NCI-H82 (cell line): Measurements from ENCODE around the gene KSR2.
"Not testable (repeated sequence)": the region's sequence is repeated elsewhere in the genome, so short reads cannot be mapped to it uniquely, and the experiment has no call there.

Experiments used
- DNase-seq: peaks from one replicate; lab custom pipeline; 2025; lab: John Stamatoyannopoulos, UW

KSR2 gene

DNA sequence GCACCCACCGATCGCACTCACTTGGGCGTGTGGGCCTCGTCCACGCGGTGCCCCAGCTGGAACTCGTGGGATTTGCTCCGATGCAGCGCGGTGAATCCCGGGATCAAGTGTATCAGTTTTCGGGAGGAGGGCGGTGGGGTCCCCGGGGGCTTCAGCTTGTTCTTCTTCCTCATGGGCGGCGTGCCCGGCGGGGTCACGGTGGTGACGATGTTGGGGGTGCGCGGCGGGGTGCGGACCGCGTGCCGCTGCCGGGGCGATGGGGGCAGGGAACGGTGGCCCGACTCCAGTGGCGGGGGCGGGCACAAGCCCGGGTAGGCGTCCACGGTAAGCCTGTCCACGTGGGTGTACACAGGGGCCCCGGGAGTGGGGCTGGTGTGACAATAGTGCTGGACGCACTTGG is 207.8 kb downstream of the KSR2 start:
- no peak for DNase-seq

DNA sequence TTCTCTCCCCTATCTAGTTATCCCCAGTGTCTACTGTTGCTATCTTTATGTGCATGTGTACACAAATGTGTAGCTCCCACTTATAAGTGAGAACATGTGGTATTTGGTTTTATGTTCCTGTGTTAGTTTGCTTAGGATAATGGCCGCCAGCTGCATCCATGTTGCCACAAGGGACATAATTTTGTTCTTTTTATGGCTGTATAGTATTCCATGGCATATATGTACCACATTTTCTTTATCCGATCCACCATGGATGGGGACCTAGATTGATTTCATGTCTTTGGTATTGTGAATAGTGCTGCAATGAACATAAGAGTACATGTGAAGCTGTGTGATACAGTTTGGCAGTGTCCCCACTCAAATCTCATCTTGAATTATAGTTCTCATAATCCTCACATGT is 218.1 kb downstream of the KSR2 start:
- no peak for DNase-seq

DNA sequence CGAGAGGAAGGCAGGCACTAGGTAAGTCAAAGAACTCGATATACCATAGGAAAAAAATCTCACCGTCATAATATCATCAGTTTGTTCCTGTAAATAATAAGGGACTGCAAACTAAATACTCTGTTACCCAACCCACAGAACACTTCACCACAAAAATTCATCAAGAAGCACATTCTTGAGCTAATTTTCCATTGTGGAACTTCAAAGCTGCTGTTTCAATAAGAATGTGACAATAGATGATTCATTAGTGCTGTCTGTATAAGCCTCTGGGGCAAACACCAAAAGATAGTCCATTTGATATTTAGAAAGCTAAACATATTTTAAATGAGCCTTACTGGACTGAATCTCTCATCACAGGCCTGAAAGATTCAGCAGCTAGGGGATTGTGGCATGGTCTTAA is 219.4 kb downstream of the KSR2 start:
- DNase-seq: no peak

DNA sequence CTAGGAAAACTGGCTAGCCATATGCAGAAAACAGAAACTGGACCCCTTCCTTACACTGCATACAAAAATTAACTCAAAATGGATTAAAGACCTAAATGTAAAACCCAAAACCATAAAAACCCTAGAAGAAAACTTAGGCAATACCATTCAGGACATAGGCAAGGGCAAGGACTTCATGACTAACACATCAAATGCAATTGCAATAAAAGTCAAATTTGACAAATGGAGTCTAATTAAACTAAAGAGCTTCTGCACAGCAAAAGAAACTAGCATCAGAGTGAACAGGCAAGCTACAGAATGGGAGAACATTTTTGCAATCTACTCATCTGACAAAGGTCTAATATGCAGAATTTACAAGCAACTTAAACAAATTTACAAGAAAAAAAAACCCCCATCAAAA is 222.4 kb downstream of the KSR2 start:
- DNase-seq: not testable (repeated sequence)

DNA sequence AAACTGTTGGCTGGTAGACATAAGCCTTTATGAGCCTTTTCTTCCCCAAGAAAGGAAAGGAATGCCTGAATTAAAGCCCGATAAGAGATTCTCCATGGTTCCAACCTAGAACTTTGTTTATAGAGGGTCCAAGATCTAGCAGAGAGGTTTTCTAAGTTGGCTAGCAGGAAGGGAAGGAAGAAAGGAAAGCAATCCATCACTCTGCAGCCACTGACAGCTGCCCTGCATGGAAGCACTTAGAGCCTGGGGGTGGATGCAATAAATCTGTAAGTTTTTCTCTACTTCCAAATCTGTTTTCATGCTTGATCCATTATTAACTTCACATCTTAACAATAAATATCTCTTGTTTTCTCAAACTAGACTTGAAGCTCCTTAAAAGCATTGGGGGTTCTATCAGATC is 224.4 kb downstream of the KSR2 start:
- DNase-seq: no peak

DNA sequence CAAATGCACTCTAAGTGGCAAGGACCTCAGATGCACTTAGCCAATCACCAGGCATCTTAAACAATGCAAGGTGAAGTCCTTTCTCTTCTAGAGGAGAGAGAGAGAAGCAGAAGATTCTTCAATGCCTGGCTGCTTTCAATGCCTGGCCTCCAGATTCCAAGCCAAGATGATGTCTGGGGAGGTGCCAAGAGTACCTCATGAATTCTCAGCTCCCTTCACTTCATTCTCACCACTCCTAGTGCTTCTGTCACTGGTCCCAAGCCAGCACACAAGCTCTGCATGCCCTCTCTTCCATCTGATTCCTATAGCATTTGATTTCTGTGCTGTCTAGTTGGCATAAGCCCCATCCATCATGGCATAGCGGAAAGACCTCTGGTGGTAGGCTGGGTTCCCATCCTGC is 225.0 kb downstream of the KSR2 start:
- no peak for DNase-seq

DNA sequence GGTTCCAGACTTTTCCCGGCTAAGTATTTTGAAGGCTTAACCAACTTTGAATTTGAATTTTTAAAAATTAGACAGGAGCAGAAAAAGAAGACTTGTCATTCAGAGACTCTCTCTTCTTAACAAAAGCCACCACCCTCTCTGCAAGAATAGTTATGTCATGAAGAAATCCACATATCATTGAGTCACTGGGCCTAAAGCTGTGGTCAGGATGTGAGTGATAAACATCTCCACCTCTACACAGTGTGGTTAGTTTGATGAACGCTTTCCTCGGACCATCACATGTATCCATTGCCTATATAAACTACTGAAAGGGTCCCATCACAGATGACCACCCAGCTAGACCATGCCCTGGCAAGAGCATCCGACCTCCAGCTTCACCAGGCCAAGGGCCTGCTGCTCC is 226.1 kb downstream of the KSR2 start:
- DNase-seq: no peak

DNA sequence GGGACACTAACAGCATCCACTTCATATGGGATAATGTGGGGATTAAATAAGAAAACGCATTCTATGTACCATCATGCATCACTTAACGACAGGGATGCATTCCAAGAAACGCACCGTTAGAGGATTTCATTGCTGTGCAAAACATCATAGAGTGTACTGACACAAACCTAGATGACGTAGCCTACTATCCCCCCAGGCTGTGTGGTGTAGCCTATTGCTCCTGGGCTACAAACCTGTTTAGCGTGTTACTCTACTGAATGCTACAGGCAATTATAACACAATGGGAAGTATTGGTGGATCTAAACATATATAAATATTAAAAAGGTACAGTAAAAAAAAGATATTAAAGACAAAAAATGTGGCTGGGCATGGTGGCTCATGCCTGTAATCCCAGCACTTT is 230.6 kb downstream of the KSR2 start:
- DNase-seq: no peak

DNA sequence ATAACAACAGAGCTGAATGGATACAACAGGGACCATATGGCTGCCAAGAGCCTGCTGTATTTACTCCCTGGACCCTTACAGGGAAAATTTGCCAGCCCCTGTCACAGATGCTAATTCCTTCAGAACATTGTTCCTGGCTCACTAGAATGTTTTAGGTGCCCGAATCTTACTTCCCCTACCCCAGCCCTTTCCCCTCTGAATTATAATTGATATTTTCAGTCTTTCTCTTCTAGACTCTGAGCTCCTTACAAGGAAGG is 235.3 kb downstream of the KSR2 start:
- DNase-seq: no peak

DNA sequence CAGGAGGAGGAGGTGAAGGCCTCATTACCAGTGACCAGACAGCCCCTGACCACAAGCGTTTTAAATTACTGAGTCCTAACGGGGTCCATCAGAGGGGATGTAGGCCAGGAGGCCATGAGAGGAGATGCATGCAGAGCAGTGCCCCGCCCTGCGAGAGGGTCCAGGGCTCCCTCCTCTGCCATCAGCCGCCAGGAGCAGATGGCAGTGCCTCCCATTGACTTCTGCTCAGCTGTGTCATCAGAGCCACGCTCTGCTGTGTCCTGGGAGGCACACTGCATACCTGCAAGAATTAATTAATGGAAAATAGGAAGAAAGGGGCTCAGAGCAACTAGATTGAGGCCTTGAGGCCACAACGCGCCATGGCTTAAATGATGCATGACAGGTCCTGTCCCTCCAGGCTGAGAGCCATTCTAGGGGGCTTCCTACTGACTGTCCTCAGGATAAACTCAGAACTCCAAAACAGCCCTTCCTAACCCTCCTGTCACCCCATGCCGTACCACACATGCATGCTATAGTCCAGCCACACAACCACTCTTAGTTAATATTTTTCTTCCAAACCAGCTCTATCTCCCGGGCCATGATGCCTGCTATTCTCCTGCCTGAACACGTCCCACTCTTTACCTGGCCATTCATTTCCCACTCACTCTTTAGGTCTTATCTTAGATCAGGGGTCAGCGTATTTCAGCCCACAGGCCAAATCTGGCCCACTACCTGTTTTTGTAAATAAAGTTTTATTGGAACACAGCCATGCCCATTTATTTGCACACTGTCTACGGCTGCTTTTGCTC is 235.8 kb downstream of the KSR2 start:
- DNase-seq: no peak

DNA sequence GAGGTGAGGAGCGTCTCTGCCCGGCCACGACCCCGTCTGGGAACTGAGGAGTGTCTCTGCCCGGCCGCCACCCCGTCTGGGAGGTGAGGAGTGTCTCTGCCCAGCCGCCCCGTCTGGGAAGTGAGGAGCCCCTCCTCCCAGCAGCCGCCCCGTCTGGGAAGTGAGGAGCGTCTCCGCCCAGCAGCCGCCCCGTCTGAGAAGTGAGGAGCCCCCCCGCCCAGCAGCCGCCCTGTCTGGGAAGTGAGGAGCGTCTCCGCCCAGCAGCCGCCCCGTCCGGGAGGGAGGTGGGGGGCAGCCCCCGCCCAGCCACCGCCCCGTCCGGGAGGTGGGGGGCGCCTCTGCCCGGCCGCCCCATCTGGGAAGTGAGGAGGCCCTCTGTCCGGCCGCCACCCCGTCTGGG is 237.7 kb downstream of the KSR2 start:
- DNase-seq: not testable (repeated sequence)

DNA sequence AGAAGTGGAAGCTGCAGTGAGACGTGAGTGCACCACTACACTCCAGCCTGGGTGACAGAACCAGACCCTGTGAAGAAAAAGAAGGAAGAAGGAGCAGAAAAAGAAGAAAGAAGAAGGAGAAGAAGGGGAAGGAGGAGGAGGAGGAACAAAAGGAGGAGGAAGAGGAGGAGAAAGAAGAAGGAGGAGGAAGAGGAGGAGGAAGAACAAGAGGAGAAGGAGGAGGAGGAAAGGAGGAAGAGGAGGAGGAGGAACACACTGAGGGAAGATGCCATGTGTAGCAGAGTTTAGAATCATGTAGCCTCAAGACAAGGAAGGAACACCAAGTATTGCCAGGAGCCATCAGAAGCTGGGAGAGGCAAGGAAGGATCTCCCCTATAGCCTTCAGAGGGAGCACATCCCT is 241.5 kb downstream of the KSR2 start:
- no peak for DNase-seq

DNA sequence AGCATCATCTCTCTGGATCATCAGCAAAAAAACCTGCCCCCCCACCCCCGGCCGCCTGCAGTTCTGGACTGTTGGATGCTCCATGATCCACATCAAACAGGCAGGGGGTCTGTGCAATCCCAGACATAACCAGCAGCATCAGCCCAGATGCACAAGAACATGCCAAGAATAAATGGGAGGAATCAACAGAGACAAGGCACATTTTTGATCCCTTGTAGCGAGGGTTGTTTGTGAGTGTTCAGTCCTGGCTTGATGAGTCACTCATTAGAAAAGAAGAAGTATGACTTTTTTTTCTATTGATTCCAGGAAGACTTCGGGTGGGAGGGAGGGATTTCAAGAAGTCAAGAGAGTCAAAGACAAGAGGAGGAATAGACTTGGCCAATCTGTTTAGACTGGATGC is 244.2 kb downstream of the KSR2 start:
- DNase-seq: no peak

DNA sequence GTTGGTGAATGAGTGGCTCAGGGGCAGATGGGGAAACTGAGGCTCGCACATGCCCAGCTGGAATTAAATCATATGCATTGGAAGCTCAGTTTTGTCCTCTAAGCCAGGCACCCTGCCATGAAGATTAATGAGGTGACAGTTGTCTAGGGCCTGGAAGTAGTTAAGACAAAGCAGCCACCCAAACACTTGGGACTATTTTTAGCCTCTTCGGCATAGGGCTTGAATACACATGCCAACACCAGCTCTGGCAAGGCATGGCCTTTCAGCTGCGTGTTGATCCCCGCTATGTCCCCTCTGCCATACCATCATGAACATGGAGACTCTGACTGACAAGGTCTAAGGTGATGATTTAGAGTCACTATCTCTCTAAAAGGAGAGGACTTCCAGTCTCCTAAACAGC is 250.2 kb downstream of the KSR2 start:
- DNase-seq: no peak

DNA sequence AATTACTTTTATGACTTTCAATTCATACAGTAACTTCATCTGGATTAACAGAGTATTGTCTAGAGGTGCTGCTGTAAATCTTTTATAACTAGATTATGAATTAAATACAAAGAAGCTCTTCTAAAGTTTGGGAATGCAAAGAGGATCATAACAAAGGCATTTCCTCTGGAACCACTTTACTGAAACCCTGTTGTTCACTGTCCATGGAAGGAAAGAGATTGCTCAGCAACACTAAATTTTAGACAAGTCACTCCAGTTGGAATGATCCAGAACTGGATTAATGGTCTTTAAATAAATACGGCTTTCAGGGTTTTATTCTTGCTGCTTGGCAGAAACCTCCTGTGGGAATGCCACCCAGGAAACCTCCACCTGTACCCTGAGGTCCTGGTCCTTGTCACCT is 250.6 kb downstream of the KSR2 start:
- no peak for DNase-seq

DNA sequence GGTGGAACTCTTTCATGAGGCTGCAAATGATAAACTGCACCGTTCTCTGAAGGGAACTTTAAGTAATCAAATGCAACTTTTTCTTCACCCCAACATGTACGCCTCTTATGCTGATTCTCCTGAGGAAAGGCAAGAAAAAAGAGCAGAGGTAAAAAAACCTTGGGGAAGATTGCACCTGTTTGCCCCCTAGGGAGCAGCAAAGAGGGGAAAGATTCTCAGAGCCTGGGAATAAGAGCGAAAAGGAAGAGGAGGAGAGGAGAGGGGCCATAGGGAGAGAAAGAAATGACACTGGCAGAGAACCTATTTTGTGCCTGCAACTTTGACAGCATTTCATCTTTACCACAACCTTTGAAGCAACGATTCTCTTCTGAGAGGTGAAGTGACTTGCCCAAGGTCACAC is 254.6 kb downstream of the KSR2 start:
- no peak for DNase-seq

DNA sequence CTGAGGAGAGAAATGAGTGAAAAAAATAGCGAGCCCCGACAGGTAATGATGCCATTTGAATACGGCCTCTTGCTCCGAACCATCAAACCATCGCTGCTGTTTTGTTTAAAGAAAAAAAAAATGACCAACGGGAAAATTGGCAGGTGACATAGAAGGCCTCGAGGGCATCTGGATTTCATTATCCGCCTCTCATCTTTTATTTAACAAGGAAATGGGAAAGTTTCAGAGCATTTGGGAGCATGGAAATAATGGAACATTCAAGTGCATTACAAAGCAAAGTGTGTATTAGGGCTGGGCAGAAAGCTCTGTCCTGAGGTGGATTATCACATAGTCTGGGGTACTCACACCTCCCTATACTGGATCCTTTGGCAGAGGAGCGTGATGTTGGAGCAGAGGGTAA is 258.7 kb downstream of the KSR2 start:
- DNase-seq: no peak

DNA sequence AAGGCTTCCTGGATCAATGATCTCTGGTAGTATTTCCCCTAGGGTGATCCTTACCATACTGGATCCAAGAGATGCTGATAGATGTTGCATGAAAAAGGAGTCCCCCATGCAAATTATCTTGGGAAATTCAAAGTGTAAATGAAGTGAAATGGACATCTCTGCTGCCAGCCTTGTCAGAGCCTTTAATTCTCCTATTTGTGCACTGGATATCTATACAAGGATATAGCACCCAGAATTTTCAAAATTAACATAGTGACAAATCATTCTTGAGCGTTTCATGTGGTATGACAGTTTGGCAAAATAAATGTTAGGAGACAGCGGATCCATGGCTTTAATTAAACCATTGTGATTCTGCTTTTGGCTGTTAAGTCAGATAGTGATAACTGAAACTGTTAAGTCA is 260.9 kb downstream of the KSR2 start:
- no peak for DNase-seq

DNA sequence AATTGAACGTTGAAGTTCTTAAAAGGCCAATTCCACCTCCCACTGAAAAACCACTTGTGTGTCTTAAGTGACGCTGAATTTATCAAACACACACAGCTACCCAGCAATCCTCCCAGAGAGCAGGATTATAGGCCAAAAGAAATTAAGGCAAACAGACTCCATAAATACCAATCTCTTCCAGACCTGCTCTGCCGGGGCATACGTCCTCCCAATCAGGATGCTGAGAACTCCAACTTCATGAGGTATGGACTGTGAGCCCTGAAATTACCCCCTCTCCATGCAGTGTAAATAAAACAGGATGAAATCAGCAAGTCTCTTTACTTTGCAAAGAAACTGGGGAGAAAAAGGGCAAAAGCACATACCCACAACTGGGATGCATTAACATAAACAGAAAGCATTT is 265.2 kb downstream of the KSR2 start:
- DNase-seq: no peak

DNA sequence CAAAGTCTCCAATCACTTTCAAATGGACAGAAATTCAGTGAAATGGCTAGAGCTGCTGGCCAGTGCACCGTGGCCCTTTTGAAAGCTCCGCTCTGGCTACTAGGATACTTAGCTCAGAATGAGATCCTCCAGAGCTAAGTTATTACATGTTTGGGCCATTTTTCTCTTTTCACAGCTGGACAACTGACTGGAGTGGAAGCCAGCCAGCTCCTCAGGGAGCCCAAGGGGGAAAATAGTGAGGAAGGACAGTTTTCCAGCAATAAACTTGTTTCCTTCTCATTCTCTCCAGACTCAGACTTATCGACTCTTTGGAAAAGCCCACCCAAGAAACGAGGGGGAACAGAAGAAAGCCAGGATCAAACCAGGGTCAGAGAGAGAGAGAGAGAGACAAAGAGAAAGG is 266.0 kb downstream of the KSR2 start:
- DNase-seq: no peak

DNA sequence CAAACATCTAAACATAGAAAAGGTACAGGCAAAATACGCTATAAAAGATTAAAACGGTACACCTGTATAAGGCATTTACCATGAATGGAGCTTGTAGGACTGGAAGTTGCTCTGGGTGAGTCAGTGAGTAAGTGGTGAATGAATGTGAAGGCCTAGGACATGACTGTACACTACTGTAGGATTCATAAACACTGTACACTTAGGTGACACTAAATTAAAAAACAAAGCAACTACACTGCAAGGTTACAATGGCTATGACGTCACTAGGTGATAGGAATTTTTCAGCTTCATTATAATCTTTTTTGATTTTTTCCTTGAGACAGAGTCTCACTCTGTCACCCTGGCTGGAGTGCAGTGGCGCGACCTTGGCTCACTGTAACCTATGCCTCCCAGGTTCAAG is 269.2 kb downstream of the KSR2 start:
- no peak for DNase-seq

DNA sequence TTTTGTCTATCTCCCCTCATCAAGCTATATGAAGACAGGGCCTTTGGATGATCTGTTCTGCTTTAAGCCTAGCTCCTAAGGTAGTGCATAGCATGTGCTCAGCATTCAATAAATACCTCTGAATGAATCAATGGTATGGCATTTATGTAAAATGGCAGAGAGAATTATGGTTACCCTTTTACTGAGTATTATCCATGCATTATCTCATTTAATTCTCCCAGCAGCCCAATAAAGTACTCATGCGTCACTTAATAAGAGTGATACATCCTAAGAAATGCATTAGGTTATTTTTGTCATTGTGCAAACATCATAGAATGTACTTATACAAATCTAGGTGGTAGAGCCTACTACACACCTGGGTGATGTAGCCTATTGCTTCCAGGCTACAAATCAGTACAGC is 269.7 kb downstream of the KSR2 start:
- no peak for DNase-seq

DNA sequence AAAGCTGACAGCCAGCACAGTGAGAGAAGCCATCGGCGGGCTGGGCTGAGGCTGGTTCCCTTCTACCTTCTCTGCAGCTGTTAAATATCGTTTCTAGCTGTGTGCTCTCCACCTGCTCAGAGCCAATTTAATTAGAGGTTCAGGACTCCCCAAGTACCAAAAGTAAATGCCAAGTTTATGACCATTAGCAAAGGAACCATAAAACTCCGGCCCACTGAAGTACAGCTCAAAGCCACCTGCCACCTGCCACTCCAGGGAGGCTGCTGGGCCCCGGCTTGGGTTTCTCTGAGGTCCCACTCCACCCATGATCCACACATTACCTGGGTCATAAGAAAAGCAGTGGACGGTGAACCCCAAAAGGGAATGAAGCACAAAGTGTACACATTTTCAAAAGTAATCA is 272.8 kb downstream of the KSR2 start:
- DNase-seq: no peak

DNA sequence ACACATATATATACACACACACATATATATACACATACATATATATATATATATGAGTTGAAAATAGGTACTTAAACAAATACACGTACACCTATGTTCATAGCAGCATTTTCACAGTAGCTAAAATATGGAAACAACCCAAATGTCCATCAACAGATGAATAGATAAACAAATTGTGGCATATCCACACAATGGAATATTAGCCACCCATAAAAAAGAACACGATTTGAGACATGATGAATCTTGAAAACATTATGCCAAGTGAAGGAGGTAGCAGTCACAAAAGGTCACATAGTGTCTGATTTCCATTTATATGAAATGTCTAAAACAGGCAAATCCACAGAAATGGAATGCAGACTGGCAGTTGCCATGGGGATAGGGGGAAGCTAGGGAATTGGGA is 276.3 kb downstream of the KSR2 start:
- DNase-seq: no peak

DNA sequence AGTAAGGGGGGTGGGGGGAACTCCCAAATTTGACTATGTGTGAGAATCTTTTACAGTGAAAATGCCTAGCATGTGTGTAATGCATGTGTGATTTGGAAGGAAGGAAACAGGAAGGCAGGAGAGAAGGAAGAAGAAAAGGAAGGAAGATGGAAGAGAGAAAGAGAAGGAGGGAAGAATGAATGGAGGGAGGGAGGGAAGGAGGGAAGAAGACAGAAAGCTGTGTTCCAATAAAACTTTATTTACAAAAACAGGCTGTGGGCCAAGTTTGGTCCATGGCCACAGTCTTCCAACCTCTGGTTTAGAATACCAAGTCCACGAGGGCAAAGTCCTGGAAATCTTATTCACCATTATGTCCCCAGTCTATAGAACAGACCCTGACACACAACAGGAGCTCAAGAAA is 278.9 kb downstream of the KSR2 start:
- DNase-seq: no peak
